Stimulated activated CD4-positive, alpha-beta T cell treated with anti-CD3 and anti-CD28 coated beads, Interleukin-12 subunit alpha, Interleukin-12 subunit beta, amount 100 ng/mL, for 24 hours (primary cell): Measurements from ENCODE around the gene THNSL1.
A peak's percentile ranks its signal among the peaks of the same experiment; 100 is the strongest.
"Not testable (repeated sequence)": the region's sequence is repeated elsewhere in the genome, so short reads cannot be mapped to it uniquely, and the experiment has no call there.

Experiments used
- DNase-seq, 2 experiments: peaks; one replicate each; pipeline ENCODE4 v3.0.0-alpha.2; 2020; ENCODE audit warnings: low read depth in 2 of 2

THNSL1 gene

DNA sequence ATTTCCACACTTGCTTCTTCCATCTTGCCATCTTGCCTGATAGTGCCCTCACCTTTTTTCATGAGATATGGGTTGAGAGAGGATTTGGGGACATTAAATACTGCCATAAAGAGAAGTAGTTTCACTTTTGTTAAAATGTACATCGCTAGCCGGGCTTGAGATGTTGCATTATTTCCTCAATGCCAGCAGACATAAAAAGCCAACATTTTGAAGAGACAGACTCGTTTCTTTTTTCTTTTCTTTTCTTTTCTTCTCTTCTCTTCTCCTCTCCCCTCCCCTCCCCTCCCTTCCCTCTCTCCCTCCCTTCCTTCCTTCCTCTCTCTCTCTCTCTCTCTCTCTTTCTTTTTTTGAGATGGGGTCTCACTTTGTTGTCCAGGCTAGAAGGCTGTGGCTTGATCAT is 18.4 kb upstream of the THNSL1 start:
- no peak for DNase-seq

- not testable (repeated sequence) for DNase-seq
Observed at GRCh38 chr10:25011591-25011990, 4.8 kb upstream of the THNSL1 start.

DNA sequence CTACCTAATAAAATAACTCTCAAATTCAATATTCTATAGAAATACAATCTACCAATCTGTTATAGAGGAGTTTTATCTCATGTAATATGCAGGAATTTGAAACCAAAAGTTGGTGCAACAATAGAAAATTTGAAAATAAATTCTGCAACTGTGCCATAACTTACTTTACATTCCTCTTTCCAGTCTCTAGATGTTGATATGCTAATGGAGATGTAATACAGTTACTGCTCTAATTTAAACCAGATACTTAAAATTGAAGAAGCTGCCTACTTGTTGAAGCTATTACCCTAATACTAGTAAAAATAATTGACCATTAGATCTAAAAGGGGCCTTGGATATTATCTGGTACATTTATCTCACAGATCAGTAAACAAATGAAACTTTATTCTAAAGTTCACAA is 1.8 kb upstream of the THNSL1 start:
- DNase-seq = no peak

GRCh38 chr10:25015828-25016375 is 510 bp upstream of the THNSL1 start, which contains the start of gene ENKUR:
Gene ENKUR (minus strand): TSS chr10:25016158. CDS start chr10:25015936, 222 bp downstream.
- peak; percentile 80 to 91 for DNase-seq

DNA sequence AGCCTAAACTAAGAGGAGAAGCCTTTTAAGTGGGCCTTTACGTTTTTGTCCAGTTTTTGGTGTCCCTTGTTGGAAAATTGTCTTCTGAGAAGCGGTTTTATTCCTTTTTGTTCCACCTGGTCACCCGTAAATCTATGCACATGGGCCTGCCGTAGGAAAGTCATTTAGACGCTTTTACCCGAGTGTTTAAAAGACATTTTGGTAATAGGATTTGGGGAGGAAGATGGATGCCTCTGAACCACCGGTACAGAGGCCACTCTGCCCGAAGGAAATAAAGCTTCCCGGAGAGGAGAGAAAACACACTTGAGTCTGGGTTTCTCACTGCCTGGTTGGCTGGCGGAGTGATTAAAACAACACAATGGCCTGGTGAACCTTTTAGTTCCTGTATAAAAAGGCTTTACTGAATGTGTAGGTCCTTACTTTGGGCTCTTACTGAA is 760 bp downstream of the THNSL1 start:
- peak; percentile 1 to 3 for DNase-seq

- no peak for DNase-seq
Observed at GRCh38 chr10:25017661-25018060, 1.2 kb downstream of the THNSL1 start.

DNA sequence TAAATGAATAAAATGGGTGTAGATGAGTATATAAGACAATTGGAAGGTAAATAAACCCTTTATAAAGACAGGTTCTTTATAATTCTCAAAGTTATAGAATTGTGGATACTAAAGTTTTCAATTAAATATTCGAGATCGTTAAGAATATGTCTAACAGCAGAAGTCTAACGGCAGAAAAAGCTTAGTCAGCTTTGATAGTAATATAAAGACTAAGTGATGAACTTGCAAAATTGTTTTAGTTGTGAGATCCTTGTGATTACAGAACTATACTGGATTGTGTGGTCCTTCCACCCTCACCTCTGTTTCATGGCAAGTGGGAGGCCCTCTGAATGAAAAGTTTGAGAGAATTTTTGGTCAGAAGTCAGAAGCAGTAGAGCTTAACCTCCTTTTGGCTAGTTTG is 2.3 kb downstream of the THNSL1 start:
- no peak for DNase-seq

GRCh38 chr10:25023278-25023677 is 6.9 kb downstream of the THNSL1 start:
- no peak for DNase-seq

- DNase-seq = no peak
Observed at GRCh38 chr10:25024528-25024927, 8.1 kb downstream of the THNSL1 start.

DNA sequence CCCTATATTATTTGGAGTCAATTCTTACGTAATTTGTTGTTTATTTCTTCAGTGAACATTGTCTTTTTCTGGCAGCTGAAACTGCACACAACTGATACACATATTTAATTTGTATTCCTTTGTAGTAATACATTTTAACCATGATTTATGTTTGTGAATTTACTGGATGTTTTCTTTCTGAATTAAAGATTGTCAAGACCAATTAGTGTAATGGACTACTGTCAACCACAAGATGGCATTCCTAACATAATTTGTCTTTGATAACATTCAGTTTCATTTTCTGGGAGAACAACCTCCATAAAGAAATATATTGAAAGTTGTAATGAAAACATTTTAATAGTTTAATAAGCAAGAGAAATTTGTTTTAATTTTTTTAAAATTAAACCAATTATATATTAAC is 10.1 kb downstream of the THNSL1 start:
- no peak for DNase-seq

GRCh38 chr10:25028711-25029110 is 12.3 kb downstream of the THNSL1 start:
- DNase-seq = no peak

DNA sequence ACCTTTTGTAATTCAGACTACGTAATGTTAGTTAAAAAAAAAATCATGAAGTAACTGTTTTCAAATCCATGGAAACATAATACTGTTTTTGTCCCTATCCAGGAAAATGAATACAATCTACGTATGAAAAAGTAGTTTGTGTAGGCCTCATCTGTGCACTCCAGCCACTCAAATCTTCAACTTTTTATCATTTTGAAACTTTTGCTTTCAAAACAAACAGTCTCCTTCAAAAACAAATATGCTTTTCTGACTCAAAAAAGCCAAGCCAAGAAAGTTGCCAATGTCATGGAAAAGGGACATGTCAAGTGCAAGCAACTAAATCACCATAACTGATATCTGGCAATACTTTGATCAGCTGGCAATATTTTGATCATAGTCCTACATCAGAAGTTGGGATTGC is 13.1 kb downstream of the THNSL1 start:
- no peak for DNase-seq

- no peak for DNase-seq
Observed at GRCh38 chr10:25036381-25036780, 20.0 kb downstream of the THNSL1 start.

DNA sequence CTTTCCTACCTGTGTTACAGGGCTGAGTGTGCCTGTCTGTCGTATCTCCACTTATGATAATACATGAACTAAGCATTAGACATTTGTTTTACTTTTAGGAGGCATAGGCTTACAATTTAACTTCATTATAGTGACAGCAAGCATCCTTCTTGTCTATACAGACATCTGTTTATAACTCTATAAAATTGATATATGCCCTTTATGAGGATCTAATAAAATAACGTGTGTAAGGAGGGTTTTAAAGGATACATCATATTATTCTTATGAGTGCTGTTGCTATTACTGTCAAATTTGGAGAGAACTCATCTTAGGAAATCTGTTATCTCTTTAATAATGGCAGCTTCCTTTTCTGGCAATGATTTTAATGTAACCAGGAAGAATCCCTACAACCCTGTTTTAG is 21.9 kb downstream of the THNSL1 start:
- DNase-seq = no peak

DNA sequence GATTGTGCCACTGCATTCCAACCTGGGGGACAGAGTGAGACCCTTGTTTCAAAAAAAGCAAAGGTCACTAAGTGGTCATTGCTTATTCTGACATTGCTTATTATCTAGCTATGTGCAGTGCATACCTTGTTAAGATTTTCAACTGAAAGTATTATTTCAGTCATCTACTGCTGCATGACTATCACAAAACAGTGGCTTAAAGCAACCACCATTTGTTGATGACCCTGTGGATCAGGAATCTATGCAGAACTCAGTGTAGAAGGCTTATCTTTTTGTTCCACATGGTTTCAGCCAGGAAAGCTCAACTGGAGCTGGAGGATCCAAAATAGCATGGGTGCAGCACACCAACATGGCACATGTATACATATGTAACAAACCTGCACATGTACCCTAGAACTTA is 23.1 kb downstream of the THNSL1 start:
- no peak for DNase-seq

DNA sequence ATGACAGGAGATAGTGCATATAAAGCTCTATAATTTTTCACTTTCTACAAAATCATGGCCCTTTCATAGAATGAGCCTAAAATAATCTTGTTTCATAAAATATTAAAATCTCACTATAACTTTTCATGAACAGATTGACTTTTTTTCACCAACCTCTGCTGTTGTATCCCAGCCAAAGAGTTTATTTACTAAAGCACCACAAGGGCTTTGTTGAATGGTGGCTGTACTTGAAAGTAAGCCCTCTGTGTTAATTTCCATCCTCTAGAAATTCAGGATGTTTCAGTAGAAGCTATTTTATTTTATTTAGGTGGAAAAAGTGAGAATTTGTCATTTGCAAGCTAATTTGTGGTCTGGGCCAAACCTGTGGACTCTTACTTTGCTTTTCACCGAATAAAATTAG is 30.2 kb downstream of the THNSL1 start:
- DNase-seq = no peak

DNA sequence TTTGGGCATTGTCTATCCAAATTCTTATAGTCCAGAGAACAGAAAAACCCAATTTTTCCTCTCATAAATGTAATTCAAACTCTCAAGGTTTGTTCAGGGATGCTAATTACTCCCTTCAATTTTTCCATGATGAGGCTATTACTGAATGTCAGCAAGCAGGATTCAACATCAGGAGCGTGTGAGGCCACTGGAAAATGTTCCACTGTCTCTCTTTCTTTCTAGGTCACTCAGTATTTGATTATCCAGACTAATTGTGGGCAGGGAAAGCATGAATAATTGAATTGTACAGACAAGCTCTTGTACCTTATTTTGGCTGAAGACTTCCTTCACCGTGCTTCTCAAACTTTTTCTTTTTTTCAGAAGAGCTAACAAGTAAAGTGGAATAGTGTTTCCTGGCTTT is 30.7 kb downstream of the THNSL1 start:
- DNase-seq = no peak

GRCh38 chr10:25047591-25048301 is 31.3 kb downstream of the THNSL1 start:
- DNase-seq = no peak

DNA sequence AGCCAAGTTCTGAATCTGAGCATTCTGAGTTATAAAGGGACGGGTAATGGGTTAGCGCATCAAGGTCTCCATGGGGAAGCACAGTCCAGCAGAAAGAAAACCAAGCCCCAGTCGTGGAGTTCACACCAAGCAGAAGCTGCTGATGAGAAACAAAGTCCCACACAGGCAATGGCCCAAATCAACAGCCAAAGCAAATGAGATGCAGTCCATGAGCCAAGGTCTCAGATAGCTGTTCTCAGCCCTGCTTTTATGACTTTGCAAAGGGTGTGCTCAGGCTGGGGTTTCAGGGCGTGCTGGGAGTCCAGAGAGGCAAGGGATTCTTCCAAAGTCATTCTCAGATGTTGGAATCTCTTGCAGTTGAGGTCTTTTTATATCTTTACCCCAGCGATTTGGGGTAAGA is 32.0 kb downstream of the THNSL1 start:
- DNase-seq = no peak

DNA sequence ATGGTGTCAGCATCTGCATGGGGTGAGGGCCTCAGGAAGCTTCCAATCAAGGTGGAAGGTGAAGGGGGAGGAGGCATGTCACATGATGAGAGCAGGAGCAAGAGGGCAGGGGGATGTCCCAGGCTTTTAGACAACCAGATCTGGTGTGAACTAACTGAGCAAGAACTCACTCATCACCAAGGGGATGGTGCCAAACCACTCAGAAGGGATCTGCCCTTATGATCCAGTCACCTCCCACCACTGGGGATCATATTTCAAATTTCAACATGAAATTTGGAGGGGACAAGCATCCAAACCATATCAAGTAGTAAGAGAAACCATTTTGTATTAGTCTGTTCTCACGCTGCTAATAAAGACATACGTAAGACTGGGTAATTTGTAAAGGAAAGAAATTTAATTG is 33.6 kb downstream of the THNSL1 start:
- DNase-seq = no peak

DNA sequence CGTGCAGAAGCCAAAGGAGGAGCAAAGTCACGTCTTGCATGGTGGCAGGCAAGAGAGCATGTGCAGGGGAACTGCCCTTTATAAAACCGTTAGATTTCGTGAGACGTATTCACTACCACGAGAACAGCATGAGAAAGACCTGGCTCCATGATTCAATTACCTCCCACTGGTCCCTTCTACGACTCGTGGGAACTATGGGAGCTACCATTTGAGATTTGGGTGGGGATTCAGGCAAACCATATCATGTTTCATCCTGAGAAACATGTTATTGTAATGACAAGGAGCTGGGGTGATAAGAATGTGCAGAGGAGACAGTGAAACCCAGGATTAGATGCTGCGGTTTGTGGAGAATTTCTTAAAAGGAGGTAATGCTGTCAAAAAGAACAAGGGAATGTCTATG is 34.0 kb downstream of the THNSL1 start:
- DNase-seq = no peak

- DNase-seq = no peak
Observed at GRCh38 chr10:25052012-25052411, 35.6 kb downstream of the THNSL1 start.

- DNase-seq = no peak
Observed at GRCh38 chr10:25056726-25057125, 40.3 kb downstream of the THNSL1 start.

- DNase-seq = no peak
Observed at GRCh38 chr10:25057886-25058285, 41.5 kb downstream of the THNSL1 start.
